Caco-2 (cell line): ENCODE data around the gene SRPRB. TPM values are rescaled to one million over a fixed set of nuclear protein-coding genes. Genes with fewer than 3 reads are reported as not detected.

Experiments
- BruUV-seq: library from RNA; stranded (reverse); fragments of 400-500 nt; replicated peaks from 2 replicates; lab custom pipeline; 2021; lab: Mats Ljungman, UMichigan
- CTCF ChIA-PET: fragments of 300-600 bp; sonication (Branson Sonifier 250); formaldehyde crosslinking; loops from one replicate; lab custom pipeline; 2022; ENCODE audit warnings: antibody characterized with exemption; lab: Charles Lee
- POLR2A ChIA-PET: fragments of 300-600 bp; sonication (Branson Sonifier 250); formaldehyde crosslinking; loops from one replicate; lab custom pipeline; 2022; ENCODE audit warnings: antibody characterized with exemption; lab: Charles Lee
- DNase-seq, 2 experiments: peaks; one replicate each; pipeline versions ENCODE4 v3.0.0 to v3.0.0-alpha.2; 2020 to 2022
- H3K27me3 ChIP-seq: replicated peaks from 2 replicates; pipeline ENCODE4 v1.6.0; 2011; ENCODE audit warnings: low read length; ENCODE audit not compliant: control insufficient read depth, insufficient read depth
- H3K36me3 ChIP-seq: 2 replicates; pipeline ENCODE4 v1.5.1; 2011; ENCODE audit warnings: low read length; ENCODE audit not compliant: control insufficient read depth, insufficient read depth
- H3K4me1 ChIP-seq: fragments of 250-450 bp; sonication (Bioruptor Pico); 2 replicates; pipeline ENCODE4 v1.5.1; 2020; ENCODE audit warnings: mild to moderate bottlenecking
- H3K4me3 ChIP-seq: 2 replicates; pipeline ENCODE4 v1.5.1; 2011; ENCODE audit warnings: low read depth, mild to moderate bottlenecking, control low read depth, low read length
- H3K9me3 ChIP-seq: fragments of 250-450 bp; sonication (Bioruptor Pico); 2 replicates; pipeline ENCODE4 v1.5.1; 2020; ENCODE audit warnings: mild to moderate bottlenecking, moderate library complexity
- H3K27ac Mint-ChIP-seq: one replicate; pipeline ENCODE4 v1.8.0; 2022; ENCODE audit warnings: mixed read lengths; ENCODE audit not compliant: unreplicated experiment
- H3K27me3 Mint-ChIP-seq: one replicate; pipeline ENCODE4 v1.8.0; 2022; ENCODE audit warnings: mixed read lengths; ENCODE audit not compliant: insufficient read depth, unreplicated experiment
- H3K36me3 Mint-ChIP-seq: one replicate; pipeline ENCODE4 v1.8.0; 2022; ENCODE audit warnings: mild to moderate bottlenecking, mixed read lengths; ENCODE audit not compliant: insufficient read depth, unreplicated experiment
- H3K4me1 Mint-ChIP-seq: one replicate; pipeline ENCODE4 v1.8.0; 2022; ENCODE audit warnings: low read depth, mixed read lengths; ENCODE audit not compliant: unreplicated experiment
- H3K4me3 Mint-ChIP-seq: one replicate; pipeline ENCODE4 v1.8.0; 2022; ENCODE audit warnings: mild to moderate bottlenecking, moderate library complexity, mixed read lengths; ENCODE audit not compliant: unreplicated experiment
- H3K9me3 Mint-ChIP-seq: one replicate; pipeline ENCODE4 v1.8.0; 2022; ENCODE audit warnings: mixed read lengths; ENCODE audit not compliant: unreplicated experiment
- intact Hi-C: fragments of 100-400 bp; cut with micrococcal nuclease; formaldehyde crosslinking; loops from one replicate; pipeline ENCODE4 v1.10.0; 2022; ENCODE audit not compliant: unreplicated experiment
- total RNA-seq: library from RNA; stranded (reverse); gene quantifications from 2 replicates; pipeline ENCODE4 v1.2.3, GENCODE V29; 2022
- TF ChIP-seq, protein P1 (sequence below), 2 experiments: fragments of 200-600 bp in 1 of 2; IDR thresholded peaks; 1 replicate in 1 of 2; 2 replicates in 1 of 2; pipeline versions ENCODE4 v1.5.1 to v1.8.0; 2011 to 2022; ENCODE audit warnings: antibody characterized with exemption in 1 of 2, control low read depth in 1 of 2, inconsistent platforms in 1 of 2, low read depth in 1 of 2, low read length in 1 of 2, mild to moderate bottlenecking in 1 of 2, moderate library complexity in 1 of 2; ENCODE audit not compliant: insufficient read depth in 1 of 2, severe bottlenecking in 1 of 2, unreplicated experiment in 1 of 2

Gene SRPRB
- total RNA-seq, 1 experiment from 2014 or later = 87.3 TPM

DNA sequence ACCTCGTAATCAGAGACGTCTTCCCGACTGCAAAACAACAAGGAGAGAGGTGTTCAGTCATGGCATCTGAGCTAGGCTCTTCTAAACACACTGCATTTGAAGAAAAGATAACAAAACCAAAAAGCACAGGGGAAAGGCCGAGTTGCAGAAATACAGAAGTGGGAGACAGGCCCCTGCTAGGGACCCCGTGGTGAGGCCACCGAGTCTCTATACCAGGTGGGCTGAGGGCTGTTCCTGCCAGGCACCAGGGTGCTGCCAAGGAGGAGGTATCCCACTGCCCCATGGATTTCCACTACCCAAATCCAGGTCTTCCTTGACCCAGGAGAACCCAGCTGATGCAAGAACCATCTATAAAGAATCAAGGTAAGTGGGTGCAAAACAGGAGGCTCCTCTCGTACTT, 59.0 kb downstream of the SRPRB start:
- TF ChIP-seq, protein P1, sequence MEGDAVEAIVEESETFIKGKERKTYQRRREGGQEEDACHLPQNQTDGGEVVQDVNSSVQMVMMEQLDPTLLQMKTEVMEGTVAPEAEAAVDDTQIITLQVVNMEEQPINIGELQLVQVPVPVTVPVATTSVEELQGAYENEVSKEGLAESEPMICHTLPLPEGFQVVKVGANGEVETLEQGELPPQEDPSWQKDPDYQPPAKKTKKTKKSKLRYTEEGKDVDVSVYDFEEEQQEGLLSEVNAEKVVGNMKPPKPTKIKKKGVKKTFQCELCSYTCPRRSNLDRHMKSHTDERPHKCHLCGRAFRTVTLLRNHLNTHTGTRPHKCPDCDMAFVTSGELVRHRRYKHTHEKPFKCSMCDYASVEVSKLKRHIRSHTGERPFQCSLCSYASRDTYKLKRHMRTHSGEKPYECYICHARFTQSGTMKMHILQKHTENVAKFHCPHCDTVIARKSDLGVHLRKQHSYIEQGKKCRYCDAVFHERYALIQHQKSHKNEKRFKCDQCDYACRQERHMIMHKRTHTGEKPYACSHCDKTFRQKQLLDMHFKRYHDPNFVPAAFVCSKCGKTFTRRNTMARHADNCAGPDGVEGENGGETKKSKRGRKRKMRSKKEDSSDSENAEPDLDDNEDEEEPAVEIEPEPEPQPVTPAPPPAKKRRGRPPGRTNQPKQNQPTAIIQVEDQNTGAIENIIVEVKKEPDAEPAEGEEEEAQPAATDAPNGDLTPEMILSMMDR (IDR thresholded peaks at IDR 0.05; ENCODE audit: insufficient read depth in 1 of 2, low read depth in 1 of 2, low read length in 1 of 2, severe bottlenecking in 1 of 2, unreplicated experiment in 1 of 2) = no peak
- no peaks in the 10 kb centered on the region for H3K4me1 Mint-ChIP-seq
- H3K9me3 ChIP-seq = no peaks in the 10 kb centered on the region
- no peaks in the 10 kb centered on the region for H3K27me3 Mint-ChIP-seq
- no peak overlapping the region for H3K27ac Mint-ChIP-seq
- no peaks in the 10 kb centered on the region for H3K27me3 ChIP-seq
- no peaks in the 10 kb centered on the region for H3K36me3 Mint-ChIP-seq
- intact Hi-C loops = no loop called here
- no TSS peak for BruUV-seq
- POLR2A ChIA-PET = no interaction called here
- H3K4me1 ChIP-seq = no peaks in the 10 kb centered on the region
- no peaks in the 10 kb centered on the region for H3K9me3 Mint-ChIP-seq
- DNase-seq = no peak
- H3K4me3 Mint-ChIP-seq = no peak overlapping the region
- CTCF ChIA-PET = no interaction called here
- no peak overlapping the region for H3K4me3 ChIP-seq
- H3K36me3 ChIP-seq = no peaks in the 10 kb centered on the region

DNA sequence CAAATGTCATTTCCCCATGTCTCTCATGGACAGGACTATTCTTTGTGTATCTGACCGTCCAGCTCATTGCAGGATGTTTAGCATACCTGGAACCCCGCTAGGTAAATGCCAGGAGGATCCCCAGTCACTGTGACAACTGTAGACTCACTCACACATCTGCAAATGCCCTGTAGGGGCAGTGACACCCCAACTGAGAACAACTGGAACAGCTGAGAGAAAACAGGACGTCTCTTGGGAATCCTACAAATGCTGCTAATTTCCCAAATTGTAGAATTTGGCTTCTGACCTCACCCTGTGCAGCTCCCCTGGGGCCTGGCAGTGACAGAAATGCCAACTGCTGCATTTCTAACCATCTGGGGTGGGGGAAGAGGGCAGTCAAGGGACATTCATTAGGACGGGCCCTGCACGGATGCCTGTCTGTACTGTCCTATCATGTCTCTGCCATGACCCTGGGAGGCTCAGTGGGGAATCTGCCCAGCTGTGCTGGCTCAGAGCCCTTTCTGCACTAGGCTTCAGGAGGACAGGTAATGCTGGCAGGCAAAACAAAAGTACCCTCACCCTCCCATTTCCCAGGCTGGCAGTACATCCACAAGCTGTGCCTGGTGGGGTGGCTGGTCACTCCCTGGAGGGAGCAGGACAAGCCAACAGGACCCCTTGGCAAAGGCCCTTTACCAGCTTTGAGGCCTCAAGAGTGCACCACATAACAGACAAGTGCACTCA, 59.7 kb downstream of the SRPRB start:
- Mint-ChIP-seq H3K4me3 (no peak overlapping the region), H3K36me3 (no peaks in the 10 kb centered on the region), H3K27me3 (no peaks in the 10 kb centered on the region), H3K27ac (no peak overlapping the region), H3K9me3 (no peaks in the 10 kb centered on the region), H3K4me1 (no peaks in the 10 kb centered on the region)
- ChIA-PET POLR2A (no interaction called here), CTCF (no interaction called here)
- Histone ChIP-seq H3K9me3 (no peaks in the 10 kb centered on the region), H3K36me3 (no peaks in the 10 kb centered on the region), H3K4me3 (no peak overlapping the region), H3K27me3 (no peaks in the 10 kb centered on the region), H3K4me1 (no peaks in the 10 kb centered on the region)
- no TSS peak for BruUV-seq
- TF ChIP-seq, protein P1 (IDR thresholded peaks at IDR 0.05; ENCODE audit: insufficient read depth in 1 of 2, low read depth in 1 of 2, low read length in 1 of 2, severe bottlenecking in 1 of 2, unreplicated experiment in 1 of 2) = peak in 1 of 2 experiments; percentile 33
- no peak for DNase-seq
- intact Hi-C loops = no loop called here

DNA sequence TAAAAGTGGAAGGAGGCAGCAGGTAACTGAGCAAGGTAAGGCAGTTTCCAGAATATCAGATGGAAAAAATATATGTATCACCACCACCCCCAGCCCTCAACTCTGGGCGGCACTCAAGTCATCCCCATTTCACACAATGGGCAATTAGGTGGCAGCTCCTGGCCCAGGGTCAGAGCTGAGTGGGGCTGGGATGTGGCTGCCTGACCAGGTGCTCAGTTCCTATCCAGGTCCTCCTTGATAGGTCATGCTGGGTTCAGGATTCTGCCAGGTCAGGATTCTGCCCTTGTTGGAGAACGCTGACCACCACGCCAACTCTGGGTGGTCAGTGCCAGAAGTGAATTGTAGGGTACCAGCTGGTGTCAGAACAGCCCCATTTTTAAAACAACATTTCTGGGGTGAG, 60.5 kb downstream of the SRPRB start:
- H3K27me3 ChIP-seq = no peaks in the 10 kb centered on the region
- no peak overlapping the region for H3K4me3 ChIP-seq
- ChIA-PET CTCF (no interaction called here), POLR2A (no interaction called here)
- TF ChIP-seq, protein P1 (IDR thresholded peaks at IDR 0.05; ENCODE audit: insufficient read depth in 1 of 2, low read depth in 1 of 2, low read length in 1 of 2, severe bottlenecking in 1 of 2, unreplicated experiment in 1 of 2) = no peak
- H3K27me3 Mint-ChIP-seq = no peaks in the 10 kb centered on the region
- H3K4me1 Mint-ChIP-seq = no peaks in the 10 kb centered on the region
- H3K4me1 ChIP-seq = no peaks in the 10 kb centered on the region
- H3K9me3 ChIP-seq = no peaks in the 10 kb centered on the region
- no peak for DNase-seq
- H3K27ac Mint-ChIP-seq = no peak overlapping the region
- H3K36me3 Mint-ChIP-seq = no peaks in the 10 kb centered on the region
- intact Hi-C loops = no loop called here
- H3K36me3 ChIP-seq = no peaks in the 10 kb centered on the region
- BruUV-seq = no TSS peak
- H3K4me3 Mint-ChIP-seq = no peak overlapping the region
- no peaks in the 10 kb centered on the region for H3K9me3 Mint-ChIP-seq
